ENCODE data around the gene RPS21.

Gene RPS21

DNA sequence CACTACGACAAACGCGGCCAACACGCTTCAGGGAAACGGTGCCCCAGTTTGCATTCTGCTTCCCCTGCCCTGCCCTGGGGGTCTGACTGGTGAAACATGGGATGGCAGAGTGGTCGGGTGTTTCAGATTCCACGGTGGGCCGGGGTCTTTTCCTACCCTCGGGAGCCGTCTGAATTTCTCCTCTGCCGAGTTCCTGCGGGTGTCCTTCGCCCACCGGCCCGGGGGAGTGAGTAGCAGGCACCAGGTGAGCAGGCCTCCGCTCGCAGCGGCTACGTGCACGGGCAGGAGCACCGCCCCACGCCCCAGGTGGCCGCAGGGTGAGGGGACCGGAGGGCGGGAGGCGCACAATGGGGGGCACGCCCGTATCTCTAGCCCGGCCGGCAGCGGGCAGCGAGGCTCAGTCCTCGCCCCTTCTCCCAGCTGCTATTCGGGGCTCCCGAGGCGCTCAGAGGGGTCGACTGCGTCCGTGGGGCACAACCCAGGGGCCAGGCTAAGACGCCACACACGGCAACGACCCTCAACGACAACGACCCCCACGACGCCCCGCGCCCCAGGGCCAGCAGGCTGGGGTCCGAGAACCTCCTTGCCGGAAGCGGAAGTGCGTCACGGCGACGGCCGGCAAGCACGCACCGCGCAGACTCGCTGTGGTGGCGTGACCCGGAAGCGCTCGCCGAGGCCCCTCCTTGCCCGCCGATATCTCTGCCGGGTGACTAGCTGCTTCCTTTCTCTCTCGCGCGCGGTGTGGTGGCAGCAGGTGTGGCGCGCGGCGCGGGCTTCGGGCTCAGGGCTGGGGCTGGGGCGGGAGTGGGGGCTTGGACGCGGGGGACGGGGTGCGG, at the start of gene RPS21:
RPS21 (plus strand) TSS at position 721 of the 836 bp plus-strand sequence. CDS start 236 bp downstream, outside the sequence.
- peak within 1 kb of the TSS; percentile 96 for H3K4me3 ChIP-seq (ENCODE audit: low read depth, low read length)
- TF ChIP-seq, protein P1, sequence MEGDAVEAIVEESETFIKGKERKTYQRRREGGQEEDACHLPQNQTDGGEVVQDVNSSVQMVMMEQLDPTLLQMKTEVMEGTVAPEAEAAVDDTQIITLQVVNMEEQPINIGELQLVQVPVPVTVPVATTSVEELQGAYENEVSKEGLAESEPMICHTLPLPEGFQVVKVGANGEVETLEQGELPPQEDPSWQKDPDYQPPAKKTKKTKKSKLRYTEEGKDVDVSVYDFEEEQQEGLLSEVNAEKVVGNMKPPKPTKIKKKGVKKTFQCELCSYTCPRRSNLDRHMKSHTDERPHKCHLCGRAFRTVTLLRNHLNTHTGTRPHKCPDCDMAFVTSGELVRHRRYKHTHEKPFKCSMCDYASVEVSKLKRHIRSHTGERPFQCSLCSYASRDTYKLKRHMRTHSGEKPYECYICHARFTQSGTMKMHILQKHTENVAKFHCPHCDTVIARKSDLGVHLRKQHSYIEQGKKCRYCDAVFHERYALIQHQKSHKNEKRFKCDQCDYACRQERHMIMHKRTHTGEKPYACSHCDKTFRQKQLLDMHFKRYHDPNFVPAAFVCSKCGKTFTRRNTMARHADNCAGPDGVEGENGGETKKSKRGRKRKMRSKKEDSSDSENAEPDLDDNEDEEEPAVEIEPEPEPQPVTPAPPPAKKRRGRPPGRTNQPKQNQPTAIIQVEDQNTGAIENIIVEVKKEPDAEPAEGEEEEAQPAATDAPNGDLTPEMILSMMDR (IDR thresholded peaks at IDR 0.05; ENCODE audit: low read depth, low read length, missing control alignments), result no peak
- DNase-seq (ENCODE audit: low read depth), result peak; percentile 77

DNA sequence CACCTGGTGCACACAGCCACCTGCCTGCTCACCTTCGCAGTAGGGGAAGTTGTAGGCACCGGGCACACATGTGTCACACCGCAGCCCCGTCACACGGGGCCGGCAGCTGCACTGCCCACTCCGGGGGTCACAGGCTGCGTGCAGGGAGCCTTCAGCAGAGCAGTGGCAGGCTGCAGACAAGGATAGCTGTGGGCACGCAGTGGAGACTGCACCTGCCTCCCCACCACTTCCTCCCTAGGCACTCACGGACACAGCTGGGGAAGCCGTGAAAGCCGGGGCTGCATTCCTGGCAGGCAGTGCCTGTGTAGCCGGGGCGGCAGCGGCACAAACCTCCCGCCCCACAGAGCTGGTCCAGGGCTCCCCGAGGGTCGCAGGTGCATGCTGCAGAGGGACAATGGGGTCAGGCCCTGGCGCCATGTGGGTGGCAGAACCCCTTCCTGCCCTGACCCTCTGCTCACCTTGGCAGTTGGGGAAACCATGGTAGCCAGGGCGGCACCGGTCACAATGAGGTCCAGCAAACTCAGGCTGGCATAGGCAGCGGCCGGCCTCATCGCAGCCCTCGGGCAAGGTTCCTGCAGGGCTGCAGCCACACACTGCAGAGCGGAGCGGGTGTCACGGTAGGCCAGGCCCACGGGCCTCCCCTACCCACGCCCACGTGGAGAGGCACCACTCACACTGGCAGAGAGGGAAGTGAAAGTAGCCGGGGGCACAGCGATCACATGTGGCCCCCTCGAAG, 49.2 kb upstream of the RPS21 start:
- no peak for DNase-seq (ENCODE audit: low read depth)
- TF ChIP-seq, protein P1 (IDR thresholded peaks at IDR 0.05; ENCODE audit: low read depth, low read length, missing control alignments), result no peak
- H3K4me3 ChIP-seq (ENCODE audit: low read depth, low read length), result no peak overlapping the region

DNA sequence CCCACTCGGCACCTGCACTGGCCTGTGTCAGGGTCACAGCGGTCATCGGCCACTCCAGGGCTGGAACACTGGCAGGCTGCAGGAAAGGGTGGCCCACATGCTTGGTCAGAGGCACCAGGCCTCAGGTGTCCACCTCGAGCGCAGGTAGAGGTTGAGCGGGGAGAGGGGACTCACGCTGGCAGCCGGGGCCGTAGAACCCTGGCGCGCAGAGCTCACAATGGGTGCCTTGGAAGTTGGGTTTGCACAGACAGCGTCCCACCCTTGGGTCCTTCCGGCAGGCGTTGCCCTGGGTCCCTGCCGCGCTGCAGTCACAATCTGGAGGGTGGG, 48.6 kb upstream of the RPS21 start:
- DNase-seq (ENCODE audit: low read depth), result no peak
- TF ChIP-seq, protein P1 (IDR thresholded peaks at IDR 0.05; ENCODE audit: low read depth, low read length, missing control alignments), result no peak
- no peak overlapping the region for H3K4me3 ChIP-seq (ENCODE audit: low read depth, low read length)

DNA sequence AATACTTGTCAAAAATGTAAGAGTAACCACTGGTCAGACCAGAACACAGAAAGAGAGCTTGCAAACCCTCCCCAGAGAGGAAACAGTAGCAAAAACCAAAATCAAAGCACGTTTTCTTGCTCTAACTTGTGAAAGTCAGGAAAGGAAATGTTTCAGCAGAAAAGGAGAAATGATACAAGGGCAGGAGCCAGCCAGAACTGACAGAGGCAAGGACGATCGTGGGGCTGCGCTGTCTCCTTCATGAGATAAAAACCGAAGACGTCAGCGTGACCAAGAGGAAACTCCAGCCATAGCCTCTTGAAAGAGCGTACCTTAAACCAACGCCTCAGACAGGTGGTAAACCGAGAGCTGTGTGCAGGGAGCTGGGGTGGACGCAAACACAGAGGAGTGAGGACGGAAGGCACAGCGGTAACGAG, 47.2 kb upstream of the RPS21 start:
- peak overlapping the region; percentile 46 for H3K4me3 ChIP-seq (ENCODE audit: low read depth, low read length)
- TF ChIP-seq, protein P1 (IDR thresholded peaks at IDR 0.05; ENCODE audit: low read depth, low read length, missing control alignments), result no peak
- DNase-seq (ENCODE audit: low read depth), result peak; percentile 93

DNA sequence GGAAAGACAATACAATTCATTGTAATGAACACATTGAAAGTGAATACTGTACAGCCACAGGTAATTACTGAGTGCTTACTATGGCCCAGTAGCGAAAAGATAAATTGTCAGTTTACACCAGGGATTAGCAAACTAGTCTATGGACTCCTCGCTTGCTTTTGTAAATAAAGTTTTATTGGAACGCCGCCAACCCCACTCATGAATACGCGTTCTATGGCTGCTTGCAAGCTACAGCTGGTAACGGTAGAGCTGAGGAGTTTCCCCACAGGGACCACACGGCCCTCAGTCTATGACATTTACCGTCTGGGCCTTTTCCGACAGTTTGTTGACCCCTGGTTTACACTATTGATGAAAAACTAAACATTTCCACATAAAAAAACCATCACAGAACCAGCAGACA, 44.0 kb upstream of the RPS21 start:
- DNase-seq (ENCODE audit: low read depth), result no peak
- TF ChIP-seq, protein P1 (IDR thresholded peaks at IDR 0.05; ENCODE audit: low read depth, low read length, missing control alignments), result no peak
- H3K4me3 ChIP-seq (ENCODE audit: low read depth, low read length), result no peak overlapping the region

DNA sequence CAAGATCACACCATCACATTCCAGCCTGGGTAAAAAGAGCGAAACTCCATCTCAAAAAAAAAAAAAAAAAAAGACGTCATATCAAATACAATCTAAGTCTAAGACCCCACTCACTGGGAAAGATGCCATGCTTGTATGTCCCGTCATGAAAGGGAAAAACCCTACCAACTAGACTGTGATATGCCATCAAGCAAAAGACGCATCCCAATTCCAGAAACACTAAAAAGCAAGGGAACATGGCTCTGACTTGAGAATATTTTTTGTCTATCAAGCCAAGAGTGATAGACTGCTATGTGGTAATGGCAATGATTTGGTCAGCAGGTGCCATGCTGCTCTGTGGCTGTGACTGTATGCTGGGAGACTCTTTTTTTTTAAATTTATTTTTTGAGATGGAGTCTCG, 42.8 kb upstream of the RPS21 start:
- DNase-seq (ENCODE audit: low read depth), result no peak
- TF ChIP-seq, protein P1 (IDR thresholded peaks at IDR 0.05; ENCODE audit: low read depth, low read length, missing control alignments), result no peak
- no peak overlapping the region for H3K4me3 ChIP-seq (ENCODE audit: low read depth, low read length)

Measured in GM12864 (cell line).